CD14-positive monocyte (primary cell): ENCODE measurements around the gene C1QTNF5. TPM values are rescaled to one million over a fixed set of nuclear protein-coding genes. Genes with fewer than 3 reads are reported as not detected.

ENCODE experiments used
- DNase-seq, 3 donors: peaks; one replicate each; pipeline ENCODE4 v3.0.0-alpha.2; 2011 to 2022
- H2AFZ ChIP-seq: 2 replicates; pipeline ENCODE4 v1.6.0; 2012; ENCODE audit warnings: mild to moderate bottlenecking, low read depth, low read length, inconsistent platforms; ENCODE audit not compliant: insufficient read depth, poor library complexity, severe bottlenecking
- H3K27ac ChIP-seq, 2 donors: 1 replicate in 1 of 2; 2 replicates in 1 of 2; pipeline ENCODE4 v1.5.1; 2012 to 2013; ENCODE audit warnings: low read length in 2 of 2, control low read depth in 1 of 2, inconsistent platforms in 1 of 2, low read depth in 1 of 2, mild to moderate bottlenecking in 1 of 2
- H3K27me3 ChIP-seq, 2 donors: one replicate each; pipeline versions ENCODE4 v1.6.0 to v1.6.1; 2011 to 2013; ENCODE audit warnings: low read length in 2 of 2; ENCODE audit not compliant: control insufficient read depth in 2 of 2, insufficient read depth in 2 of 2
- H3K36me3 ChIP-seq, 2 donors: replicated peaks in 1 of 2; 1 replicate in 1 of 2; 2 replicates in 1 of 2; pipeline versions ENCODE4 v1.5.1 to v1.6.1; 2012 to 2013; ENCODE audit warnings: low read length in 2 of 2, control low read depth in 1 of 2, inconsistent platforms in 1 of 2, mild to moderate bottlenecking in 1 of 2; ENCODE audit not compliant: insufficient read depth in 2 of 2, control insufficient read depth in 1 of 2
- H3K4me1 ChIP-seq, 2 donors: 1 replicate in 1 of 2; 2 replicates in 1 of 2; pipeline versions ENCODE4 v1.5.1 to v1.6.1; 2012 to 2013; ENCODE audit warnings: low read length in 2 of 2, control low read depth in 1 of 2, inconsistent platforms in 1 of 2, mild to moderate bottlenecking in 1 of 2, moderate library complexity in 1 of 2; ENCODE audit not compliant: insufficient read depth in 2 of 2, control insufficient read depth in 1 of 2
- H3K4me2 ChIP-seq: replicated peaks from 2 replicates; pipeline ENCODE3; 2012; ENCODE audit warnings: low read length, moderate library complexity, mild to moderate bottlenecking; ENCODE audit not compliant: poor library complexity, severe bottlenecking; ENCODE audit errors: extremely low read depth
- H3K4me3 ChIP-seq, 3 experiments: fragments of 200-600 bp in 1 of 3; sonication (generic) in 1 of 3; replicated peaks in 1 of 3; 1 replicate in 2 of 3; 2 replicates in 1 of 3; pipeline ENCODE4 v1.5.1; 2011 to 2013; ENCODE audit warnings: low read length in 3 of 3, mild to moderate bottlenecking in 3 of 3, control low read depth in 2 of 3, low read depth in 2 of 3, inconsistent platforms in 1 of 3, moderate library complexity in 1 of 3
- H3K79me2 ChIP-seq: 2 replicates; pipeline ENCODE4 v1.6.0; 2012; ENCODE audit warnings: mild to moderate bottlenecking, control low read depth, inconsistent platforms, low read length, moderate library complexity; ENCODE audit not compliant: insufficient read depth
- H3K9ac ChIP-seq: 2 replicates; pipeline ENCODE4 v1.6.0; 2017; ENCODE audit warnings: low read length, mild to moderate bottlenecking; ENCODE audit not compliant: insufficient read depth, poor library complexity, severe bottlenecking
- H3K9me3 ChIP-seq, 2 donors: replicated peaks in 1 of 2; 1 replicate in 1 of 2; 2 replicates in 1 of 2; pipeline versions ENCODE4 v1.5.1 to v1.6.1; 2012 to 2013; ENCODE audit warnings: low read length in 2 of 2, control low read depth in 1 of 2; ENCODE audit not compliant: control insufficient read depth in 1 of 2, insufficient read depth in 1 of 2
- H4K20me1 ChIP-seq: 2 replicates; pipeline ENCODE4 v1.6.0; 2012; ENCODE audit warnings: mild to moderate bottlenecking, low read length, control low read depth, moderate library complexity; ENCODE audit not compliant: insufficient read depth
- H3K27ac Mint-ChIP-seq, 7 donors: one replicate each; pipeline ENCODE4 v1.8.0; 2020; ENCODE audit warnings: mild to moderate bottlenecking in 7 of 7, mixed read lengths in 7 of 7, moderate library complexity in 6 of 7, inconsistent platforms in 2 of 7
- H3K27me3 Mint-ChIP-seq, 3 donors: one replicate each; pipeline ENCODE4 v1.8.0; 2021 to 2022; ENCODE audit warnings: low read depth in 3 of 3, mild to moderate bottlenecking in 3 of 3, mixed read lengths in 3 of 3, moderate library complexity in 3 of 3, inconsistent platforms in 1 of 3
- H3K36me3 Mint-ChIP-seq, 2 donors: one replicate each; pipeline ENCODE4 v1.8.0; 2020; ENCODE audit warnings: mixed read lengths in 2 of 2, inconsistent platforms in 1 of 2, mild to moderate bottlenecking in 1 of 2
- H3K4me1 Mint-ChIP-seq: one replicate; pipeline ENCODE4 v1.8.0; 2020; ENCODE audit warnings: mild to moderate bottlenecking, mixed read lengths
- H3K4me3 Mint-ChIP-seq, 2 donors: one replicate each; pipeline ENCODE4 v1.8.0; 2020; ENCODE audit warnings: mild to moderate bottlenecking in 2 of 2, mixed read lengths in 2 of 2, moderate library complexity in 1 of 2
- H3K9me3 Mint-ChIP-seq, 7 donors: one replicate each; pipeline ENCODE4 v1.8.0; 2020 to 2022; ENCODE audit warnings: mixed read lengths in 7 of 7, mild to moderate bottlenecking in 6 of 7, moderate library complexity in 6 of 7, inconsistent platforms in 2 of 7
- CTCF ChIP-seq: fragments of 200-600 bp; IDR thresholded peaks from one replicate; pipeline ENCODE4 v1.8.0; 2022; ENCODE audit warnings: antibody characterized with exemption, mild to moderate bottlenecking
- WGBS: methylation state at CpG from one replicate; pipeline ENCODE4 v1.1.5; 2013; ENCODE audit warnings: missing lambda C conversion rate; ENCODE audit not compliant: insufficient coverage; 5-methylcytosine and 5-hydroxymethylcytosine counted together
- intact Hi-C, 2 donors: fragments of 100-400 bp; cut with micrococcal nuclease; formaldehyde crosslinking; loops; one replicate each; pipeline versions ENCODE4 v1.15.0 to v1.15.1; 2023
- polyA plus RNA-seq, 3 donors: library from polyadenylated mRNA; depleted of rRNA in 1 of 3; unstranded in 2 of 3; stranded (reverse) in 1 of 3; fragments of 300-500 nt in 2 of 3; fragments of >200 nt in 1 of 3; fragmentation: Illumina TruSeq in 2 of 3; gene quantifications; 1 replicate in 2 of 3; 2 replicates in 1 of 3; pipeline ENCODE4 v1.2.3, GENCODE V29; 2012 to 2021

Gene C1QTNF5
- polyA plus RNA-seq, 3 donors: not detected

GRCh38 chr11:119324189-119324588 is 16.5 kb downstream of the C1QTNF5 start:
- H3K27me3 ChIP-seq: peaks cover 3 to 28% of the 10 kb centered on the region in 2 donors
- Mint-ChIP-seq H3K27me3 (peaks cover 27 to 37% (median 33%) of the 10 kb centered on the region in 3 donors), H3K36me3 (peaks cover 0 to 2% of the 10 kb centered on the region in 2 donors), H3K4me1 (peaks cover 16% of the 10 kb centered on the region), H3K4me3 (no peak overlapping the region), H3K9me3 (peaks cover 0 to 5% (median 0%) of the 10 kb centered on the region in 7 donors), H3K27ac (no peak overlapping the region)
- peaks cover 20% of the 10 kb centered on the region in 2 donors for H3K4me1 ChIP-seq
- no peak for TF ChIP-seq CTCF
- H3K4me2 ChIP-seq: no peak overlapping the region
- no peaks in the 10 kb centered on the region for H3K79me2 ChIP-seq
- no peaks in the 10 kb centered on the region for H4K20me1 ChIP-seq
- H3K9me3 ChIP-seq: no peaks in the 10 kb centered on the region
- no peak overlapping the region for H3K4me3 ChIP-seq
- no peak overlapping the region for H2AFZ ChIP-seq
- no peak overlapping the region for H3K9ac ChIP-seq
- H3K36me3 ChIP-seq: no peaks in the 10 kb centered on the region
- DNase-seq: no peak
- no peak overlapping the region for H3K27ac ChIP-seq
- 81% methylated on average over 4 of the region's 4 CpGs for WGBS
- intact Hi-C loops: no loop called here

DNA sequence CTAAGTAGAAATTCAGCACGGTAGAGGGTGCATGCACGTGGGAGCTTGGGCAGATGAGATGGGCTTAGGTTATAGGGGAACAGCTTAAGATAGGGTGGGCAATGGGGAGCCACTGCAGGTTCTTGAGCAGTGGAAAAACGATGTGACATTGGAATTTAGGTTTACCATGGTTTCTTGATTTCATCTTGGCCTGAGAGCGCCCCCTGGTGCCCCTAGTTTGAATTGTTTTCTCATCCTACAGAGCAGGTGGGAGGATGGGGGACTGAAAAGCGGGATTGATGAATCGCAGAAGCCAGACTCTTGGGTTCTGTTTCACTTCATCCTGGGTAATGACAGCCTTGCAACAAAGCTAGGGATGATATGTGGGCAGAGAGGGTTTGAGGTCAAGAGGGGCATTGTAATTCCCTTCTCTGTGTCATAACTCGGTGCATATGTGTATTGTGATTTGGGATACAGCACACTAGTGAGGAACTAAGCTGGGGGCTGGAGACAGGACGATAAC is 17.1 kb downstream of the C1QTNF5 start:
- 21% methylated on average over 7 of the region's 8 CpGs for WGBS
- Histone ChIP-seq H4K20me1 (no peaks in the 10 kb centered on the region), H2AFZ (no peak overlapping the region), H3K4me2 (no peak overlapping the region), H3K4me1 (peaks cover 20% of the 10 kb centered on the region in 2 donors), H3K79me2 (no peaks in the 10 kb centered on the region), H3K9me3 (no peaks in the 10 kb centered on the region), H3K27me3 (peaks cover 7 to 34% of the 10 kb centered on the region in 2 donors), H3K9ac (no peak overlapping the region), H3K36me3 (no peaks in the 10 kb centered on the region), H3K27ac (no peak overlapping the region), H3K4me3 (no peak overlapping the region)
- Mint-ChIP-seq H3K27ac (no peak overlapping the region), H3K36me3 (peaks cover 0 to 7% of the 10 kb centered on the region in 2 donors), H3K4me3 (no peak overlapping the region), H3K9me3 (peaks cover 0 to 5% (median 0%) of the 10 kb centered on the region in 7 donors), H3K27me3 (peaks cover 32 to 39% (median 39%) of the 10 kb centered on the region in 3 donors), H3K4me1 (peaks cover 21% of the 10 kb centered on the region)
- DNase-seq: peak; percentile 40 to 52 (median 47)
- intact Hi-C loops: no loop called here
- TF ChIP-seq CTCF: peak; percentile 92
